Adipose tissue (tissue), 3 donors: ENCODE measurements around the gene PRKAR1B. TPM values are rescaled to one million over a fixed set of nuclear protein-coding genes. Genes with fewer than 3 reads are reported as not detected.

Experiments used
- H3K27ac ChIP-seq: one replicate; pipeline ENCODE4 v1.5.1; 2013; ENCODE audit warnings: low read depth, low read length
- WGBS, 3 donors: extraction: QIAGEN DNeasy Blood & Tissue Kit; methylation state at CpG; one replicate each; pipeline ENCODE4 v1.1.7; 2013; 5-methylcytosine and 5-hydroxymethylcytosine counted together
- polyA plus RNA-seq, 3 donors: library from polyadenylated mRNA; stranded (reverse); fragments of 200-250 nt; gene quantifications; one replicate each; pipeline ENCODE4 v1.2.3, GENCODE V29; 2013
- donor health status: healthy with polysubstance abuse.
- donor health status: Bipolar disorder and iron deficiency.
- donor health status: healthy.

PRKAR1B gene
- polyA plus RNA-seq, 3 donors = 4.0 to 10.2 (median 10.1) TPM

GRCh38 chr7:520503-521161, 206.4 kb downstream of the PRKAR1B start:
- 7 to 19% (median 8%) methylated on average over 58 to 63 of the region's 63 CpGs for WGBS, 3 donors
- no peak overlapping the region for H3K27ac ChIP-seq

GRCh38 chr7:519484-520390, 207.3 kb downstream of the PRKAR1B start, which contains the start of gene PDGFA:
Gene PDGFA, minus strand, starts transcription at chr7:519846. Its CDS starts 845 bp downstream, at chr7:519001.
- no peak within 1 kb of the TSS for H3K27ac ChIP-seq
- 1% methylated on average over 39 to 119 of the region's 132 CpGs for WGBS, 3 donors

- no peak overlapping the region for H3K27ac ChIP-seq
- 0 to 1% (median 0%) methylated on average over 48 to 93 of the region's 93 CpGs for WGBS, 3 donors
These were observed 208.2 kb downstream of the PRKAR1B start for GRCh38 chr7:518630-519483.

GRCh38 chr7:517774-518629, 209.1 kb downstream of the PRKAR1B start:
- WGBS, 3 donors = 0 to 1% (median 1%) methylated on average over 56 to 70 of the region's 70 CpGs
- H3K27ac ChIP-seq = no peak overlapping the region

- H3K27ac ChIP-seq = no peak overlapping the region
- 3 to 4% (median 4%) methylated on average over 73 to 83 of the region's 83 CpGs for WGBS, 3 donors
These were observed 210.2 kb downstream of the PRKAR1B start for GRCh38 chr7:516606-517456.

- no peak overlapping the region for H3K27ac ChIP-seq
- 34 to 43% (median 41%) methylated on average over 13 of the region's 13 CpGs for WGBS, 3 donors
These were observed 210.9 kb downstream of the PRKAR1B start for GRCh38 chr7:516216-516605.

- WGBS, 3 donors = 57 to 87% (median 77%) methylated on average over 10 of the region's 10 CpGs
- no peak overlapping the region for H3K27ac ChIP-seq
These were observed 211.5 kb downstream of the PRKAR1B start for GRCh38 chr7:515628-516027.

- 48 to 86% (median 79%) methylated on average over 25 of the region's 25 CpGs for WGBS, 3 donors
- H3K27ac ChIP-seq = no peak overlapping the region
These were observed 212.2 kb downstream of the PRKAR1B start for GRCh38 chr7:514651-515598.

- H3K27ac ChIP-seq = no peak overlapping the region
- 78 to 89% (median 89%) methylated on average over 10 of the region's 10 CpGs for WGBS, 3 donors
These were observed 212.8 kb downstream of the PRKAR1B start for GRCh38 chr7:514242-514641.

- WGBS, 3 donors = 67 to 85% (median 84%) methylated on average over 20 of the region's 20 CpGs
- no peak overlapping the region for H3K27ac ChIP-seq
These were observed 213.4 kb downstream of the PRKAR1B start for GRCh38 chr7:513521-514166.

- WGBS, 3 donors = 45 to 88% (median 81%) methylated on average over 31 to 32 of the region's 32 CpGs
- no peak overlapping the region for H3K27ac ChIP-seq
These were observed 214.4 kb downstream of the PRKAR1B start for GRCh38 chr7:512541-513311.

GRCh38 chr7:512146-512510, 215.0 kb downstream of the PRKAR1B start:
- no peak overlapping the region for H3K27ac ChIP-seq
- 87 to 96% (median 91%) methylated on average over 16 to 19 of the region's 19 CpGs for WGBS, 3 donors

- WGBS, 3 donors = 93% methylated on average over 25 of the region's 25 CpGs
- no peak overlapping the region for H3K27ac ChIP-seq
These were observed 215.5 kb downstream of the PRKAR1B start for GRCh38 chr7:511476-512145.

GRCh38 chr7:510782-511281, 216.2 kb downstream of the PRKAR1B start:
- no peak overlapping the region for H3K27ac ChIP-seq
- 80 to 87% (median 84%) methylated on average over 20 to 25 of the region's 25 CpGs for WGBS, 3 donors
